Panc1 (cell line): ENCODE data around the gene ZFX. TPM values are rescaled to one million over a fixed set of nuclear protein-coding genes. Genes with fewer than 3 reads are reported as not detected.

ENCODE experiments used
- ATAC-seq: fragments of 200-7000 bp; cut with Tn5 transposase; 2 replicates; pipeline ENCODE4 v1.9.1; 2020; ENCODE audit warnings: mild to moderate bottlenecking, moderate library complexity
- BruUV-seq: library from RNA; stranded (reverse); fragments of 400-500 nt; replicated peaks from 2 replicates; lab custom pipeline; 2021; lab: Mats Ljungman, UMichigan
- CTCF ChIA-PET: fragments of 300-600 bp; sonication (Branson Sonifier 250); formaldehyde crosslinking; loops from one replicate; lab custom pipeline; 2022; ENCODE audit warnings: antibody characterized with exemption; lab: Charles Lee
- POLR2A ChIA-PET: fragments of 300-600 bp; sonication (Branson Sonifier 250); formaldehyde crosslinking; loops from one replicate; lab custom pipeline; 2022; ENCODE audit warnings: antibody characterized with exemption; lab: Charles Lee
- DNase-seq: peaks from one replicate; pipeline ENCODE4 v3.0.0-alpha.2; 2010; ENCODE audit warnings: low read depth, low spot score
- H3K27ac ChIP-seq: 2 replicates; pipeline ENCODE4 v1.5.1; 2011; ENCODE audit warnings: mild to moderate bottlenecking, low read length, inconsistent platforms
- H3K27me3 ChIP-seq: fragments of 200-500 bp; sonication (Bioruptor generic); 2 replicates; pipeline ENCODE4 v1.6.0; 2014; ENCODE audit warnings: low read length, inconsistent platforms; ENCODE audit not compliant: control insufficient read depth, insufficient read depth
- H3K36me3 ChIP-seq: fragments of 200-500 bp; sonication (Bioruptor generic); 2 replicates; pipeline ENCODE4 v1.5.1; 2014; ENCODE audit warnings: inconsistent platforms, mild to moderate bottlenecking, low read length, moderate library complexity; ENCODE audit not compliant: control insufficient read depth, insufficient read depth
- H3K4me1 ChIP-seq: 2 replicates; pipeline ENCODE4 v1.5.1; 2011; ENCODE audit warnings: inconsistent platforms, mild to moderate bottlenecking, low read length, moderate library complexity; ENCODE audit not compliant: control insufficient read depth, insufficient read depth
- H3K4me3 ChIP-seq, 2 experiments: 2 replicates each; pipeline ENCODE4 v1.5.1; 2011 to 2012; ENCODE audit warnings: low read depth in 2 of 2, low read length in 2 of 2, mild to moderate bottlenecking in 2 of 2, inconsistent platforms in 1 of 2, moderate library complexity in 1 of 2
- H3K9me3 ChIP-seq: fragments of 200-500 bp; sonication (Bioruptor generic); 2 replicates; pipeline ENCODE4 v1.5.1; 2014; ENCODE audit warnings: low read depth, mild to moderate bottlenecking, inconsistent platforms, low read length, moderate library complexity; ENCODE audit not compliant: control insufficient read depth, insufficient read depth
- POLR2AphosphoS5 ChIP-seq: IDR thresholded peaks from 2 replicates; pipeline ENCODE4 v1.6.1; 2012; ENCODE audit warnings: mild to moderate bottlenecking, low read depth, low read length, moderate library complexity
- REST ChIP-seq, 2 experiments: IDR thresholded peaks; 2 replicates each; pipeline ENCODE4 v1.6.1; 2011 to 2012; ENCODE audit warnings: low read depth in 2 of 2, control low read depth in 1 of 2, low read length in 1 of 2, mild to moderate bottlenecking in 1 of 2, moderate library complexity in 1 of 2; ENCODE audit not compliant: insufficient read depth in 1 of 2
- SIN3A ChIP-seq: IDR thresholded peaks from 2 replicates; pipeline ENCODE4 v1.6.1; 2012; ENCODE audit warnings: low read depth, mild to moderate bottlenecking, low read length, moderate library complexity, borderline replicate concordance; ENCODE audit not compliant: insufficient read depth
- TCF7L2 ChIP-seq: IDR thresholded peaks from 2 replicates; pipeline ENCODE4 v1.6.1; 2011; ENCODE audit warnings: mild to moderate bottlenecking, low read depth, low read length, inconsistent platforms
- in situ Hi-C: cut with HindIII; loops from 2 replicates; pipeline ENCODE4 v1.10.0; 2016; ENCODE audit warnings: low sequenced_read_pairs, low pct_unique_long_range_greater_than_20kb
- intact Hi-C: fragments of 100-400 bp; cut with micrococcal nuclease; formaldehyde crosslinking; loops from one replicate; pipeline ENCODE4 v1.10.0; 2022; ENCODE audit not compliant: unreplicated experiment
- total RNA-seq: library from RNA; stranded (reverse); gene quantifications from one replicate; pipeline ENCODE4 v1.2.1, GENCODE V29; 2021; ENCODE audit not compliant: unreplicated experiment
- TF ChIP-seq, protein P1 (sequence below): fragments of 450-650 bp; IDR thresholded peaks from 2 replicates; pipeline ENCODE4 v1.5.1; 2017; ENCODE audit warnings: mild to moderate bottlenecking

ZFX gene
- total RNA-seq, 1 experiment from 2014 or later: 38.7 TPM

GRCh38 chrX:24216827-24217226 is 67.3 kb downstream of the ZFX start:
- ChIA-PET CTCF (no interaction called here), POLR2A (no interaction called here)
- H3K27ac ChIP-seq: no peak overlapping the region
- no peaks in the 10 kb centered on the region for H3K27me3 ChIP-seq
- H3K36me3 ChIP-seq: peaks cover 4% of the 10 kb centered on the region
- TF ChIP-seq POLR2AphosphoS5: no peak
- intact Hi-C loops (no loop called here), in situ Hi-C loops (no loop called here)
- no peak overlapping the region for H3K4me3 ChIP-seq
- ATAC-seq: no peak
- DNase-seq: no peak
- no TSS peak for BruUV-seq
- H3K9me3 ChIP-seq: no peaks in the 10 kb centered on the region
- H3K4me1 ChIP-seq: no peaks in the 10 kb centered on the region

DNA sequence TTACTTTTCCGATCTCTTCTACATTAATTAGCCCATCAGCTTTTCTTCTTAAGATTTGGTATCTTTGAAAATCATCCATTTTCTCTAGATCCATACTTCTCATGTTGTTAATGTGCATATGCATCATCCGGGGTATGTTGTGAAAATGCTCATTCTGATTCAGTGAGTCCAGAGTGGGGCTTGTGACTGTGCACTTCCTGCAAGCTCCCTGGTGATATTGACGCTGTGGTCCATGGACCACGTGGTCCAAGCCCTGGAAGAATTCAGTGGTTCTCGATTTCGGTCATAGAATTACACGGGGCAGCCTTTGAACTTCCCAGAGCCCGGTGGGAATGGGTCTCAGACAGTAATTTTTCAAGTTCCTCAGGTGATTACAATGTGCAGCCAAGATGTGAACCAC is 69.8 kb downstream of the ZFX start:
- H3K9me3 ChIP-seq: no peaks in the 10 kb centered on the region
- no peaks in the 10 kb centered on the region for H3K4me1 ChIP-seq
- no peaks in the 10 kb centered on the region for H3K27me3 ChIP-seq
- no TSS peak for BruUV-seq
- no peak for TF ChIP-seq POLR2AphosphoS5
- TF ChIP-seq TCF7L2: no peak
- TF ChIP-seq REST (IDR thresholded peaks at IDR 0.05; ENCODE audit: insufficient read depth in 1 of 2, low read depth in 2 of 2, low read length in 1 of 2): no peak
- TF ChIP-seq SIN3A: no peak
- TF ChIP-seq, protein P1, sequence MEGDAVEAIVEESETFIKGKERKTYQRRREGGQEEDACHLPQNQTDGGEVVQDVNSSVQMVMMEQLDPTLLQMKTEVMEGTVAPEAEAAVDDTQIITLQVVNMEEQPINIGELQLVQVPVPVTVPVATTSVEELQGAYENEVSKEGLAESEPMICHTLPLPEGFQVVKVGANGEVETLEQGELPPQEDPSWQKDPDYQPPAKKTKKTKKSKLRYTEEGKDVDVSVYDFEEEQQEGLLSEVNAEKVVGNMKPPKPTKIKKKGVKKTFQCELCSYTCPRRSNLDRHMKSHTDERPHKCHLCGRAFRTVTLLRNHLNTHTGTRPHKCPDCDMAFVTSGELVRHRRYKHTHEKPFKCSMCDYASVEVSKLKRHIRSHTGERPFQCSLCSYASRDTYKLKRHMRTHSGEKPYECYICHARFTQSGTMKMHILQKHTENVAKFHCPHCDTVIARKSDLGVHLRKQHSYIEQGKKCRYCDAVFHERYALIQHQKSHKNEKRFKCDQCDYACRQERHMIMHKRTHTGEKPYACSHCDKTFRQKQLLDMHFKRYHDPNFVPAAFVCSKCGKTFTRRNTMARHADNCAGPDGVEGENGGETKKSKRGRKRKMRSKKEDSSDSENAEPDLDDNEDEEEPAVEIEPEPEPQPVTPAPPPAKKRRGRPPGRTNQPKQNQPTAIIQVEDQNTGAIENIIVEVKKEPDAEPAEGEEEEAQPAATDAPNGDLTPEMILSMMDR: no peak
- ChIA-PET CTCF (no interaction called here), POLR2A (no interaction called here)
- H3K27ac ChIP-seq: no peak overlapping the region
- in situ Hi-C loops: no loop called here
- H3K4me3 ChIP-seq: no peak overlapping the region
- DNase-seq (no peak), ATAC-seq (no peak)
- no peaks in the 10 kb centered on the region; the same call in 1 of the 2 replicates for H3K36me3 ChIP-seq
- intact Hi-C loops: no loop called here

DNA sequence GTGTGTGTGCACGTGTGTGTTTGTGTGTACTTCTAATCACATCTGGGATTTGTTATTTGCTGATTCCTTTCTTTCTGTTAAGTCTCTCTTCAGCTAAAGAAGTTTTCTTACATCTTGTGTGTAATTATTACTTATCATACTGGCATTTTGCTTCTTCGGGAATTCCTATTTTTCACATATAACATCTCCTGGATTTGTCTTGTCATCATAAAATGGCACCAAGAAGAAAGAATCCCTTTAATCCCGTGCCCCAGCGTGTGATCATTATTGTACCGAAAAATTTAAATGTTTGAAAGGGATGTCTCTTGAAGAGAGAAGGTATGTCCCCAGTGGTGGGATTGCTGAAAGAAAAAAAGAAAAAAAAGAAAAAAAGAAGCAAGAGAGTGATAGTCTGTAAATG is 72.3 kb downstream of the ZFX start:
- BruUV-seq: no TSS peak
- CTCF ChIA-PET: no interaction called here

More for the DNA sequence above, 72.3 kb downstream of the ZFX start:
- no peaks in the 10 kb centered on the region for H3K4me1 ChIP-seq
- H3K4me3 ChIP-seq: no peak overlapping the region
- POLR2A ChIA-PET: no interaction called here
- ATAC-seq (no peak), DNase-seq (no peak)
- in situ Hi-C loops (no loop called here), intact Hi-C loops (no loop called here)
- no peaks in the 10 kb centered on the region for H3K9me3 ChIP-seq
- TF ChIP-seq TCF7L2 (no peak), REST (IDR thresholded peaks at IDR 0.05; ENCODE audit: insufficient read depth in 1 of 2, low read depth in 2 of 2, low read length in 1 of 2) (no peak), POLR2AphosphoS5 (no peak), SIN3A (no peak)
- TF ChIP-seq, protein P1: no peak
- H3K36me3 ChIP-seq: no peaks in the 10 kb centered on the region
- no peak overlapping the region for H3K27ac ChIP-seq
- no peaks in the 10 kb centered on the region for H3K27me3 ChIP-seq
